HL-60/S4 treated with phorbol 12-myristate 13-acetate at 8.2 ng/mL for 4 days and 3 days (cell line): ENCODE data around the gene REEP1.

ENCODE experiments used
- in situ Hi-C: fragments of 300-500 bp; cut with MboI; formaldehyde crosslinking; loops from 2 replicates; pipeline ENCODE4 v1.15.0; 2022; ENCODE audit warnings: low sequenced_read_pairs

The REEP1 gene

DNA sequence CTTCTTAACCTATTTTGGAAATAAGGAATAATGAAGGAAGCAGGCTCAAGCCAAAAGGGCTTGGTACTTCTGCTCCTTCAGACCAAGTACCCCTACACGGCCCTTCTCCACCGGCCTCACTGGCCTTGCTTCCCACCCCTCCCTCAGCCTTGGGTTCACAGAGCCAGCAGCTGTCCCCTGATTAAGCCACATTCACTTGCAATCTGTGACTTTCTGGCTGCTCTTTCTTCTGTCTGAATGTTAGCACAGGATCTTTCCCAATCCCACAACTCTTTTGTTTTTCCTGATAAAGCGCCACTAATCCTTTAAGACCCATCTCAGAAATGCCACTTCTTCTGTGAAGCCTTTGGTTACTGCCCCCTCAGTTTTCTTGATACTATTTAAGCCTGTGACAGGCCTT is 52.4 kb downstream of the REEP1 start:
- in situ Hi-C loops = no loop called here

DNA sequence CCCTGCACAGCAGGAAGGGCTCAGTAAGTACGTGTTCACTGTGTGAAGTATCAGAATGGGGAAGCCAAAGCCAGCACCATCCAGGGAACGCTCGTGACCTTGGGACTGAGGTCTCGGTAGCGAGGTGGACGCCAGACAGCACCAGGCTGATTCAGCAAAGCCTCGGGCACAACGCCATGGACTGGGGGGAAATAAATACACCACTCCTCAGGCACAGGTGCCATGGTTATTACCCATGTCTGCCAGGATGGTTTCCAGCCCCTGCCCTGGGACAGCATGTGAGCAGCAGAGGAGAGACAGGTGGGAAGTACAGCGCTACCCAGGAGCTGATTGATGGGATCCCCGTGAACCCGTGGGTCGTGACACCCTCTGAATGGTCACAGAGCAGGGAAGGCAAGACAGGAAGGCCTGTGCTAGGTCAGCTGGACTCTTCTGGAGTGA is 53.0 kb downstream of the REEP1 start:
- in situ Hi-C loops = no loop called here

DNA sequence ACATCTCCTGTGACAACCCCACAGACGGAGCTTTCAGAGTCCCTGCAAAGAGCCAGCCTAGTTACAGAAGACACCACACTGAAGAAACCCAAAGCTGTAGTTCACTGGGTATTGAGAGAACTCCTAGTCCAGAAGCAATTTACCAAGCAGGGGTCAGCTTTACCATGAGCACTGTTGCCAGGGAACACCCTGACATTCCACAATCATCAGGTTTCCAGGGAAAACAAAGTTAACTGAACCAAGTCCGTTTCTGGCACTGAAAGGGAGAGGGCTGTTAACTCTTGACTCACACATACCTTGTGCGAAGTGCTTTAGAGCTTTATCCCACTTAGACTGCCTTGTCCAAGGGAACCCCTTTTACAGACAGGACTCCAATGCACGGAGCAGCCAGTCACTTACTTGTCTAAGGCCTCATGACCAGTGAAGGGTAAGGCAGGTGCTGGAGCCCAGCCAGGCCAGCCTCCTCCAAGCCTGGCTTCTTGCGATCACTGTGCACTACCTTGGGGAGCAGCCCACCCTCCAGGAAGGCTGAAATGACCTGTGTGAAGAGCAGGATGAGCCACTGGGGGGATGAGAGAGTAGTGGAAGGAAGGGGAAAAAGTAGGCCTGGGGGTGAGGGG is 53.9 kb downstream of the REEP1 start:
- in situ Hi-C loops = no loop called here

DNA sequence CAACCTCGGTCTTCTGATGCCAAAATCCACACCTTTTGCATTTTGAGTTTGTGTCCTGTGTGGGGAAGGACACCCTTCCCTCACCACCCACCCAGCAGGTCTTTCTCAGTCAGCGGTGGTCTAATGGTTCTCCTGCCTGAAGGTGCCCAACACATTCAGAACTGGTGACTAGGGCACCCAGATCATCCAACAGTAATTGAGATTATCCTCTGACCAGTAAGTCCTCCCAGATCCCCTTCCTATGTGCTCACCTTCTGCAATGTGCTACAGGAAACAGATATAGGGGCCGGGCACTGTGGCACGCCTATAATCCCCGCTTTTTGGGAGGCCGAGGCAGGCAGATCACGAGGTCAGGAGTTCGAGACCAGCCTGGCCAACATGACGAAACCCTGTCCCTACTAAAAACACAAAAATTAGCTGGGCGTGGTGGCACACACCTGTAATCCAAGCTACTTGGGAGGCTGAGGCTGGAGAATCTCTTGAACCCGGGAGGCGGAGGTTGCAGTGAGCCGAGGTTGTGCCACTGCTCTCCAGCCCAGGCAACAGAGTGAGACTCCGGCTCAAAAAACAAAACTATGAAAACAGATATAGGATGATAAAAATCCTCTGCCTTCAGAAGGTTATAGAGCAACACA is 56.2 kb downstream of the REEP1 start:
- in situ Hi-C loops = no loop called here

DNA sequence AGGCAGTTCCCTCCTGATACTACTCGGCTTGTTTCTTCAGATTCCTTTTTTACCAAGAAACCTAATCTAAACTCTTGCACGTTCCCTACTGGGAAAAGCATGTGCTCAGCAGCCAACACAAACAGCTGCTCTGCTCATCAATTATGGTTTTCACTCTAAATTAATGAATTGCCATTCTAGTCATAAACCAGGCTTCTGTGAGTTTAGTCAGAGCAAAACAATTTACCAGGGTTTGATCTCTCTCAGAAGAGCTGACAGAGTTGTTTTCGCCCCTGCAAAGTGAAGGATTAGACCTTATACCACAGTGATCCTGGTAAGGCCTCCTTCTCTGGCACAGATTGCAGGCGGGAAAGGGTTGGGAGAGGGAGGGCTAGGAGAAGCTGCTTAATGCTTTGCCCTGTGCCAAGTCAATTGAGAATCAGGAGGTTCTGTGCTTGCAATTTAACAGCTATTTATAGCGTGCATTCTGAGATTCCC is 57.2 kb downstream of the REEP1 start:
- in situ Hi-C loops = no loop called here

DNA sequence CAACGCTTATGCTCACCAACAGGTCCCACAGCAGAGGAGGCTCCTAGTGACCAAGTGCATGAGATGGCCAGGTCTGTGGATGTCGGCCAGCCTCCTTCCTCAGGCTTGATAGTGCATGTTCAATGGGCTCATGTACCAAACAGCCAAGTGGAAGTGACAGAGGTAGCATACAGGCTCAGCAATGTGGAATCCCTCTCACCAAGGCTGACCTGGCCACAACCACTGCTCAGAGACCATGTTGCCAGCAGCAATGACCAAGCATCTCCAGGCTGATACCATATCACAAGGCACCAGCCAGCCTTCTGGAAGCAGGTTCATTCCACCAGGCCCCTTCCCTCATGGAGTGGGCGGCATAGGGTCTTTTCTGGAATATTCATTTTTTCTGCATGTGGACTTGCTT is 61.5 kb downstream of the REEP1 start:
- in situ Hi-C loops = no loop called here

DNA sequence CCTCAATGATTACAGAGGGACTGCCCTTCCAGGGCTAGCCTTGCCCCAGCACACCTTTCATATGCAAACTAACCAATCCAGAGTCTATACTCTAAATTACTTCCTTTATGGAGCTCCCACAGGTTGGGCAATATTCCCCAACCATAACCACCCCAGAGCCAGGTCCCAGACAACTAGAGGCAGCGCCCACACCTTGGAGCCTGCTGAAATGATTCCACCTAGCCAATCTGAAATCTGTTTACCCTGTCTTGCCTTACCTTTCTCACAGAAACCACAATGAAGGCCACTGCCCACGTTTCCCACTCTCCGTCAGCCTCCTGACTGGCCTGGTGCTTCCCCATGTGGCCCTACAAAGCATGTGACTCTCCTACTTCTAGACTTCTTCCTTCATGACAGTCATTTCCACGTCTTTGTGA is 62.0 kb downstream of the REEP1 start:
- in situ Hi-C loops = no loop called here

DNA sequence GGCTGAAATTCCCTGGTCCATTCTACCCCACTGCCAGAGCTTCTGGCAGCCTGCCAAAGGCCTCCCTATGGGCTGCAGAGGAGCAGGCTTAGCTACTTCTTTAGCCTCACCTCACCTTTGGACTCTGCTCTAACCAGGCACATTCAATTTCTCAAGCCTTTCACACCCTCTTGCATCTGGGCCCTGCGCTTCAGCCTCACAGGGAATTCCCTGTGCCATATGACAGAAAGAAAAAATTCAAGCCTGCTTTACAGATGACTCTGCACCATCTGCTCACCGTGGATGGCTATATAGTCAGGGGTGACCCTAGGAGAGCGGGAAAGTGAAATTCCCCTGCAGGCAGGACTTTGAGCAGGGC is 62.5 kb downstream of the REEP1 start:
- in situ Hi-C loops = no loop called here

DNA sequence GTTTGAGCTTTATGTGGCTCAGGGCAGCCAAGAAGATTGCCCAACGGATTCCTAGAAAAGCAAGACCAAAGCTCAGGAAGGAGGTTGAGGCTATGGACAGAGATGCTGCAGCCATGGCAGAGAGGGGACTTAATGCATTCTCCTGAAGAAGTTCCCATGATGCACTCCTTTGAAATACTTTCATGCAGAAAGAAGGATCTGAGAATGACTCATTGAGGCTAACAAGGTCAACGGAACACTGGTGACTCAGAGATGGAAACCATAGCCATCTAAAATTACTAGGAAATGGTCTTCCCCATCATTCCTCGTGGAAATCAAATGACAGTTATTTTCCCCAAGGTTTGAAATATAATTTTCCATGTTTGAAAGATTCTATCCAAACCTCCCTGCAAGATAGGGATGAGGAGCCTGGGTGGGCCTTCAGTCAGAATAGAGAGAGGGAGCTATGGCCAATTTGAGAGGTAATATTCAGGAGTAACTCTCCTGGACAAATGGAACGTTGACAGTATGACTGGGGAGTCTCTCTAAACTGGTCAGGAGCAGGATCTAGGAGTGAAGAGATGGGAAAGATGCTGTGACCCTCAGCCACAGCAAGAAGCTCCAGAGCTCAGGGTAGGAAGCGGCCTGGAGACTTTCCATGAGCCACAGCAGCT is 63.0 kb downstream of the REEP1 start:
- in situ Hi-C loops = no loop called here

DNA sequence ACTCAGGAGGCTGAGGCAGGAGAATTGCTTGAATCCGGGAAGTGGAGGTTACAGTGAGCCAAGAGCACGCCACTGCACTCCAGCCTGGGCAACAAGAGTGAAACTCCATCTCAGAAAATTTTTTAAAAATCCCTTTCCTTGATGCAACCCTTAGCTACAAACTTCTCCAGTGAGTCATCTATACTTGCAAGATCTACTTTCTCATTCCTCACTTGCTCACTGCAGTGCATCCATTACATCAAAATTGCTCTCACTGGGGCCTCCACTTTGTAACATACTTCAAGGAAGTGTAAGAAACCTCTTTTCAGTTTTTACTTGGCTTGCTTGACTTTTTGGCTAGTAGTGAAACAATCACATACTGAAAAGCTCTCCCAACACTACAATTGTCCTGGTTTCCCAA is 65.3 kb downstream of the REEP1 start:
- in situ Hi-C loops = no loop called here

DNA sequence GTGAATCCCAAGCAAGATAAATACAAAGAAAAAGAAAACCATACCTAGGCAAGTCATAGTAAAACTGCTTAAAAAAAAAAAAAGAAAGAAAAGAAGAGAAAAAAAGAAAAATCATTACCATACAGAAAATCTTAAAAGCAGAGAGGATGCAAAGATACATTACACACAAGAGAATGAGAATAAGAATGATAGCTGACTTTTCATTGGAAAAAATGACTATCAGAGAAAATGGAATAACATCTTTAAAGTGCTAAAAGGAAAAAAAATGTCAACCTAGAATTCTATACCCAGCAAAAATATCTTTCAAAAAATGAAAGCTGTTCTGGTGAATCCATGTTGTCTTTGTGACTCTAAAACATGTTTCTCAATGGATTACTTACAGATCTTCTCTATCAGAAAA is 66.2 kb downstream of the REEP1 start:
- in situ Hi-C loops = no loop called here

DNA sequence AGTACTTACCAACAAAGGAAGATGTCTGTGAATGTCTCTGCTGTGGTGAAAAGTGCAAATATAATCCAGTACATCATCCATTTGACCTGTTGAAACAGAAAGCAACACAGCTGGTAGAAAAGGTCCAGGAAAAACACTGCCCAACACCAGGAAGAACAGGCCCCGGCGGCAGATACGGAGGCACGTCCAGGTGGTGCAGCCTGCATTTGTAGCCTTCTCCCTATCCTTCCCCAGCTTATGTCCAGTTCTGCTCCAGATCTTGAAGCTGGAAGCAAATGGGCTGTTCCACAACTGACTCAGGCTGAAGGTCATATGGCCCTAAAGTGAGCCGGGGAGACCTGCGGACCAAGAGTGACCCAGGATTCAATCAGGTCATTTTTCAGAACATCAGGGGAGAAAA is 73.5 kb downstream of the REEP1 start:
- in situ Hi-C loops = no loop called here

DNA sequence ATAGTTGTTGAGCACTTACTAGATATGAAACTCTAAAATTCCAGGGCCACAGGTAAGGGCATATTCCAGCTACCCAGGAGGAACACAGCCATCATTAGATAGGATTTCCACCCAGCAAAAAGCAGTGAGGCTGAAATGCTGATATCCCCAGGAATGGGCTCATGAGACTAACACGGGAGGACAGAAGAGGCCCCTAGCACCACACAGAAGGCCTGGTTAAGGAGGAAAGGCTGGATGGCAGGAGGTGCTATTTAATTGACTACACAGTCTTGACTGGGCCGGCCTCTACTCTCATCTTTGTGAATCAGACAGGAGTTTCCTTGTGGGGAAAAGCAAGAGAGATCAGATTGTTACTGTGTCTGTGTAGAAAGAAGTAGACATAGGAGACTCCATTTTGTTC is 76.4 kb downstream of the REEP1 start:
- in situ Hi-C loops = no loop called here

DNA sequence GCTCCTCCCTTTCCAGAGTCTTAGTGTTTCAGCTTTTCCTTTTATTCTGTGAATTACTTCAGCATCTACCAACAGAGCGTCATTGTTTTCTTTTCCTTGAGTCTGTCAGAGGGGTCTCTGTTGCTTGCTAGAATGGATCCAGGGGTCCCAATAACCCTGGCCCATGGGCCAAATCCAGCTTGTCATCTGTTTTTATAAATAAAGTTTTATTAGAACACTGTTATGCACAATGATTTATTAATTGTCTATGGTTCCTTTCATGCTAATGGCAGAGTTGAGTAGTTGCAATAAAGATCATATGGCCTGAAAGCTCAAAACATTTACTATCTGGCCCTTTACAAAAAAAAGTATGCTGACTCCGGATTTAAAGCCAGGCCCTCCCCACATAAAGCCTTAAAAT is 79.3 kb downstream of the REEP1 start:
- in situ Hi-C loops = no loop called here

DNA sequence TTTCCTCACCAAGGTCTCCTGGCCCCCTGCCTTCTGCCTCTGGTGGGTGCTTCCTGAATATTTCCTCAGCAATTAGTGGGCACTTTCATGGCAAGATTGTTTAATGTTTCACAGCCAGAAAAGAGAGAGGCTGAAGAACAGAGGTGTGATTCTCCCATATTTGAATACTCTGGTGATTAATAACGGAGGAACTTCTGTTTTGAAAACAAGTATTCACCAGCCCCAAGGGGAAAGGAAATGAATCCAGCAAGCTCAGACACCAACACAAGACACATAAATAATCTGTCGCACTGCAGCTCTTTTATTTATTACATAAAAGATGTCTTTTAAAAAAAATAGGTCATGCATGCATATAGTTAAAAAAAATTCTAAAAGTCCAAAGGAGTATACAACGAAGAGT is 80.4 kb downstream of the REEP1 start:
- in situ Hi-C loops = no loop called here

DNA sequence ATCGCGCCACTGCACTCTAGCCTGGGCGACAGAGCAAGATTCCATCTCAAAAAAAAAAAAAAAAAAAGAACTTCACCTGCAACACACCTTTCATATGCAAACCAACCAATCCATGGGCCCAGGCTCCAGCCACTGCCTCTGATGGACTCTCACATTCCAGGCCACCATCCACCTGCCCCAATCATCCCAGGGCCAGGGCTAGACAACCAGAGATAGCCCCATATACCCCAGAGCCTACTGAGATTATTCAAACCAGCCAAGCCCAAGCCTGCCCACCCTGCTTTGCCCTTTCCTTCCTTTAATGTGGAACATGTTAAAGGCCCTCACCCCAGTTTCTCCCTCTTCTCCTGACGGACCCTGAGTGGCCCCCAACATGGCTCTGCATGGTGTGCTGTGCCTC is 81.1 kb downstream of the REEP1 start:
- in situ Hi-C loops = no loop called here

DNA sequence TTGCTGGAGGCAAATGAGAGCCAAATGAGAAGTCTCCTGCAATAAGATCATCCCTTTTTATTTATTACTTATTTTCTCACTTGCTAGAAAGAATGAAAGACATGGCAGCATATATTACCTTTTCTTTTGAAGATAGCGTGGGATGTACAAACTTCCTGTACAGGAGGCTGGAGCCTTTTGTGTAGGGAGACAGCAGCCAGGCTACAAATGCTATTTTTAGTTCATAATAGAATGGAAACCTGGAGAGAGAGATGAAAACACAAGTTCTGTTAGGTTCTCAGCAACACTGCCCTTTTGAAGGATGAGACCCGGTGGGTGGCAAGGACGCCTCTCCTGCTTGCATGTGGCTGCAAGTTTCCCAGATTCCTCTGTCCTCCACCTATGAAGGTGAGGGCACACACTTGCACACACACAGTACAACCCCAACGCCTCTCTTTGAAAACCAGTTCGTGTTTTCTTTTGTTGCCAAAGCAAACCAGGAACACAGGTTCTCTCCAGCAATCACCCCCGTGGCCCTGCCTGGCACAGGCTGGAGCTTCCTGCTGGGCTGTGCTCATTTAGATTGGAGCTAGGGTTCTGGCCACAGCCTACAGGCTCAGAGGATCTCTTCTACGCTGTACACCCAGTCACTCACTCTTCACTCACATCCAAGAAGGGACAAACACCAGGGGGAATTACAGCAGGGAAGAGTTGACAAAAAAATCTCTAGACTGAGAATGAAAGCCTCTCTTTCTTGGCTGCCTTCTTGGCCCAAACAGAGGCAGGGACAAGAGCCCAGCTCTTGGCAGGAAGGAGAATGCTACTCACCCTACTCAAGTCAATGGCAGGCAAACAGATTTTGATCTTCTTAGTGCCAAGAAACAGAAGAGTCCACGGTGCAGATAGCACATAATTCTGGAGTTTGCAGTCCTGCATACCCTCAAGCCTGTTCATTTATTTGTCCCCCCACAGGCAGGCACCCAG is 82.6 kb downstream of the REEP1 start:
- in situ Hi-C loops = no loop called here

DNA sequence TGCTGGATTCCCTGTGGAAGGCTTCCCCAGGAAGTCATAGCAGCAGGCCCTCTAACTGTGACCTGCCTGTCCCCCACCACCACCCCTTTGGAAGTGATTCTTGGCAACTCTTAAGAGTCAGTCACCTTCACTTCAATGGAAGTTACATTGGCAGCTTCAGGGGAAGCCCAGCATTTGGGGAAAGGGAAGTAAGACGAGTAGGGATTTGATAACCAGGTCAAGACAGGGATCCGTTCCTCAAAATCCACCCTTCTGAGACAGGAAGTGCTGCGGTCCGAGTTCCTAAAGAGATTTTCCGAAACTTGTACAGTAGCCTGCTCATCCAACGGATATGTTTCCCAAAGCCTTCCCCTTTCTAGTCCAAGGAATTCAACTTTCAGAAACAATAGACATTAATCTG is 84.0 kb downstream of the REEP1 start:
- in situ Hi-C loops = no loop called here

DNA sequence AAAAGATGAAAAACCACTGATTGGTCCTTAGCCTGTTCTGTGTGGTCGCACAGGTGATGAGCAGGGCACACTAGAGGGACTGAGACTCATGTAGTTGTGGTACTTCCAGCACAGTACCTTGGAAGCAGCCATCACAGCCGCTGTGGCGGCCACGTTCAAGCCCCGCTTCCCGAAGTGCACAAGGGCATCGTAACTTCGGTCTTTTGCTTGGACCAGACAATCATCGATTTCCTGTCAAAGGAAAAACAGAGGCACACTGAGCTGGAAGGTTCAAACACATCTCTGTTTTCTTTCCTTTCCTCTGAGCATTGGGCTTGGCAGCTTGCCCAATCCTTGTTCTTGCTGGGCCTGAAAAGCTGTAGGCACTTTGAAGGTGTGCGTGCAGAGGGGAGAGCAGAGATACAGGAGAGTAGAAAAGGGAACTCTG is 85.6 kb downstream of the REEP1 start:
- in situ Hi-C loops = no loop called here

DNA sequence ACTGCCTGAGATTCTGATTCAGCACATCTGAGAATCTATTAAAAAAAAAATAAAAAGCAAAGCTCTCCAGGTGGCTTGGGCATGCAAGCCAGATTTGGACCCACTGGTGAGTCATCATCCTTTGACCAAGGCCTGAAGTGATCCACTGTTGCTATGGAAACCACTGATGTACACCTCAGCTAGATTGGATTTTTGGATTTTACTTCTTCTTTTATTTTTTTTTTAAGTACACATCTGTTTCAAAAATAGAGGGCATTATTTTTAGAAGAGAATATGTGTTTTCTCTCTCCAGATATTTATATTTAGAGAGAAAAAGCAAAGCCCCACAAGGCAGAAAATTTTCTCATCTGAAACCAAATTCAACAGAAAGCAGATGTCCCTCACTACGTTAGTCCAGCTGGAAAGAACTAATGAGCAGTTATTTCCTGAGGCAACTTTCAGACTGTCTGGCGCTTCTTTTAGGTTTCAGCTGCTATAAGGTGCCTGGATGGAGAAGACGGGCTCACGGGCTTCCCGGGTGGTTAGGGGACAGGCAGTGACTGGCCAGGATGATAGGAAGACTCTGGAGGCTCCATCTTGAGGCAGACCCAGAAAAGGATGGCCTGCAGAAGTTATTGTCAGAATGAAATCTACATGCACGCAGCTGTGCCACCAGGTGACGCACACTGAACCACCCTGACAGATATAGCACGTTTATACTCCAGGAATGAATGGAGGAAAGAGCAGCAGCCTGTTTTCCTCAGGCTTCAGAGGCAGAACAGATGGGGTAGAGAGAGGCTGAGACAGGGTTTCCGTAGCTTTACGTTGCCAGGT is 87.6 kb downstream of the REEP1 start:
- in situ Hi-C loops = no loop called here
